ENCODE results near the gene WAPL.
A peak's percentile ranks its signal among the peaks of the same experiment; 100 is the strongest.

Gene WAPL

DNA sequence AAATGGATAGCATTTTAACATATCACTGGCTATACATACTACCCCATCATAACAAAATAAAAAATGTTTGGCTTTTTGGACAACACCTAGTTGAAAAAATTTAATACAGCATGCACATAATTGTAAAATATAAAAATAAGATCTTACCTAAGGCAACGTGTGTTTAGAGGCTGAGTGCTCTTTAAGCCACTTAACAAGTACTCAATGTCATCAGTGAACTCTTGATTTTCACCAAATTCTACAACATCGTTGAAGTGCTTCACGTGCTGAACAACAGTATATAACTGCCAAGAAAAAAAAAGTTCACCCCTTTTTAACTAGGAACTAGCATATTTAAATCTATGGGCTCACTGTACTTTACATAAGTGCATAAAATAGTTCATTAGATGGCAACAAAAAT lies 49.5 kb downstream of the WAPL start:
- no peak for DNase-seq (ENCODE audit: low read depth)

DNA sequence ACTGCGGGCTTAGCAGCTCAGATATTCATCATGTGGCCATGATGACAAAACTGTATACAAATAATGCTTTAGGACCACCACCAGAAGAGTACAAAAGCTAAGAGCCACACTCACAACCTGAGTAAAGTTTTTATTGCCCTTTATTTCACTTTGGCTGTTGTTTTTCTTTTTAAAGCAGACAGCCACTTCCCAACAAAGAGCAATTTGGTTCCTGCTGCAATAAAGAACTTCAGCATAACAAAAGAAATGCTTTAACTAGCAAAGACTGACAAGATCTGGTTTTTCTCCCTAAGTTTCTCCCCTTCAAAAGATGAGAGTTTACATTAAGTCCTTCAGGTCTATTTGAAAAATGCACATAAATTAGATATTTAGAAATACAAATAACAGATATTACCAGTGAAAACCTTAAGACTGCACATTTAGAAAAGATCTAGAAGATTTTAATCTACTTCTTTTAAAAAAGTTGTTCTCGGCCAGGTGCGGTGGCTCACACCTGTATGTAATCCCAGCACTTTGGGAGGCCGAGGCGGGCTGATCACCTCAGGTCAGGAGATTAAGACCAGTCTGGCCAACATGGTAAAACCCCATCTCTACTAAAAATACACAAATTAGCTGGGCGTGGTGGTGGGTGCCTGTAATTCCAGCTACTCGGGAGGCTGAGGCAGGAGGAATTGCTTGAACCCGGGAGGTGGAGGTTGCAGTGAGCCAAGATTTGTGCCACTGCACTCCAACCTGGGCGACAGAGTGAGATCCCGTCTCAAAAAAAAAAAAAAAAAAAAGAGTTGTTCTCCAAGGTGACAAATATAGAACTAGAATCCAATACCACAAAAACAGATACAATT lies 59.4 kb downstream of the WAPL start:
- no peak for DNase-seq (ENCODE audit: low read depth)

DNA sequence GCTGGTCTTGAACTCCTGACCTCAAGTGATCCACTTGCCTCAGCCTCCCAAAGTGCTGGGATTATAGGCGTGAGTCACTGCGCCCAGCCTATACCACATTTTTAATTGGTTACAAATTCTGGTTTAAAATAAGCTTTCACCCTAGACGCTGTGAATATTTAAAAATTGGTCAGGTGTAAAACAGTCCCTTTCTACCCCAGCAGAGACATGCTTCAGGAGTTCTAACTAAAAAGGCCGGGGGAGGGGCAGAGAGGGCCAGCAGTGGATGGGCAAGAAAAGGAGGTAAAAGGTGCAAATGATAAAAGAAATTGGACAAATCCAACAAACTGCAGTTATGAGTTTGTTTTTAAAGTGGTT lies 70.0 kb downstream of the WAPL start:
- no peak for DNase-seq (ENCODE audit: low read depth)

DNA sequence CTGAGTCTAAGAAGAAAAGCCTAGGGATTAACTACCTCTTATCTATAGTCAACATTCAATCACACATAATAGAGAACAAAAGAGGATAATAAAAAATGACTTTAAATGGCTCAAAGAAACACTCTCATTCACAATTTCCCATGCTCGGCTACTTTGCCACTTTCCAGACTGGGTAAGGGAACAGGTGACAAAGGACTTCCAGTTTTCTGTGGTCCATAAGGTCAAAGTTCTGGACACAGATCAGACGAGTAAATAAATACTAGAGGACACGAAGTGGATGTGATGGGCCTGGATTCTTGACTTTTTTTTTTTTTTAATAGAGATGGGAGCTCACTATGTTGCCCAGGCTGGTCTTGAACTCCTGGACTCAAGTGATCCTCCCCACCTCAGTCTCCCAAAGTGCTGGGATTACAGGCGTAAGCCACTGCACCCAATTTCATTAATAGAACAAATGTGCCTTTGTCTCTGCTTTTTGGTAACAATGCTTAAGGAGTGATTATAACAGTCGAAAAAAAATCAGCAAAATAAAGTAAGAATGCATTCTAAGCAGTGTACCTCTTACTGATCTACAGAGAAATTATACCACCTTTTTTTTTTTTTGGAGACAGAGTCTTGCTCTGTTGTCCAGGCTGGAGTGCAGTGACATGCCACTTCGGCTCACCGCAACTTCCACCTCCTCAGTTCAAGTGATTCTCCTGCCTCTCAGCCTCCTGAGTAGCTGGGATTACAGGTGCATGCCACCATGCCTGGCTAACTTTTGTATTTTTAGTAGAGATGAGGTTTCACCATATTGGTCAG lies 70.6 kb downstream of the WAPL start:
- DNase-seq (ENCODE audit: low read depth), result no peak

DNA sequence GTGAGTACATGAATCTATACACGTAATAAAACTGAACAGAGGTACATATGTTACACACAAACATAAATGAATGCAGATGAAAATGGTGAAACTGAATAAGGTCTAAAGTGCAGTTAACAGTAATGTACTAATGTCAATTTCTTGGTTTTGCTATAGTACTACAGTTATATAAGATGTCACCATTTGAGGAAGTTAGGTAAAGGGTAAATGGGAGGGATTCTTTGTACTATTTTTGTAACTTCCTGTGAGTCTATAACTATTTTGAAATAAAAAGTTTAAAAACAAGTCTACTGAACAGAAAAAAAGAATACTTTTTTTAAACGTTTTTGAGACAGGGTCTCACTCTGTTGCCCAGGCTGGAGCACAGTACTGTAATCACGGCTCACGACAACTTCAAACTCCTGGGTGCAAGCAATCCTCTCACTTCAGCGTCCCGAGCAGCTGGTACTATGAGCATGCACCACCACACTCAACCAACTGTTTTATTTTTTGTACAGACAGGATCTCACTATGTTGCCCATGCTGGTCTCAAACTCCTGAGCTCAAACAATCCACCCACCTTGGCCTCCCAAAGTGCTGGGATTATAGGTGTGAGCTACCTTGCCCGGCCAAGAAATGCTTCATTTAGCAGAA lies 71.5 kb downstream of the WAPL start:
- DNase-seq (ENCODE audit: low read depth), result no peak

DNA sequence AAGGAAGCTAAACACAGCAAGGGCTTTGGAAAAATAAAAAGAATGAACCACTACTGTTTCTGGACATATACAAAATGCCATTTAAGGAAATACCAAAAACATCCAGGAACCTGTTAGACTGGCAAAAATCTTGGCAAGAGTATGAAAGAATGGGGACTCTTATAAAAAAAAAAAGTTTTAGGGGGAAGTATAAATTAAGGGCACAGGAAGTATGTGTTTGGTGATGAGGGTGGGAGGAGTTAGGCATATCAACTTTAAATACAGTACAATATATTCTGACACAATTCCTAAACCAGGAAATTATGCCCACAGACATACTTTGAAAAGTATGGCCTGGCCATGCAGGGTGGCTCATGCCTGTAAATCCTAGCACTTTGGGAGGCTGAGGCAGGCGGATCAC lies 74.2 kb downstream of the WAPL start:
- DNase-seq (ENCODE audit: low read depth), result no peak

DNA sequence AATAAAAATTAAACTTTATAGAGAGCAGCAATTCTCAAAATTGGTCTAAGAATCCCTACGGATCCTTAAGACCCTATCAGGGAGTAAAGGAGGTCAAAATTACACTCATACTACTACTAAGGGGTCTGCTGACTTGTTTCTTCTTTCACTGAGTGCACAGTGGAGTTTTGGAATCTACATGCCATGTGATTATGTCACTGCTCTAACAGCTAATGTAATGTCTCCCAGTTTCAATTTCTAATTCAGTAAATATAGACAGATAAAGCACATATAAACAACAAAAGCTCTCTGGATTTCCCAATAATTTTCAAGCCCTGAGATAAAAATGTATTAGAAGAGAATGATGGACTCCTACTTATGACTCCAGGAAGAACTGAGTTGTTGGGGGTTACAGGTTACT lies 74.6 kb downstream of the WAPL start:
- DNase-seq (ENCODE audit: low read depth), result no peak

DNA sequence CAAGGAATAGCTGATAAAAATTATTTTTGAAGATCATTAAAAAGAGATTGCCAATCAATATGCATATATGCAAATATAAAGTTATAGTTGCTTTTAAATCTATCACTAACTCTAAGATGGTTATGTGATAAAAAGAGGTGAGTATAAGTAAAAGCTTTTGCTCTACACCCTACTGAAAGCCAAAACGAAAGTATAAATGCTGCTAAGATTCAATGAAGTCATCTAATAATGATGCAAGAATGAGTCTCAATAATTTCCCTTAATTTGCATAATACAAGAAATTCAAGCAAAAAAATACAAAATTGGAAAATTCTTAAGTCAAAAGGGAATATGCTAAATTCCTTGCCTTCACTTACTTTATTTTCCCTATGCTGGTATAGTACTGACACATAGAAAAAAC lies 75.2 kb downstream of the WAPL start:
- DNase-seq (ENCODE audit: low read depth), result no peak

DNA sequence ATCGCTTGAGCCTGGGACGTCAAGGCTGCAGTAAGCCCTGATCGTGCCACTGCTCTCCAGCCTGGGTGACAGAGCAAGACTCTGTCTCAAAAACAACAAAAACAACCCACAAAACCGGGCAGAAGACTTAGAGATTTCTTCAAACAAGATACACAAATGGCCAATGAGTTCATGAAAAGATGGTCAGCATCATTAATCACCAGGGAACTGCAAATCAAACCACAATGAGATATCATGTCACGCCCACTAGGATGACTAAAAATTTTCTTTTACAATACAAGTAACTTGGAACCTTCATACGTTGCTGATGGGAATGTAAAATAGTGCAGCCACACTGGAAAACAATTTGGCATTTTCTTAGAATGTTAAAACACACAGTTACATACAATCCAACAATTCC lies 77.7 kb downstream of the WAPL start:
- no peak for DNase-seq (ENCODE audit: low read depth)

DNA sequence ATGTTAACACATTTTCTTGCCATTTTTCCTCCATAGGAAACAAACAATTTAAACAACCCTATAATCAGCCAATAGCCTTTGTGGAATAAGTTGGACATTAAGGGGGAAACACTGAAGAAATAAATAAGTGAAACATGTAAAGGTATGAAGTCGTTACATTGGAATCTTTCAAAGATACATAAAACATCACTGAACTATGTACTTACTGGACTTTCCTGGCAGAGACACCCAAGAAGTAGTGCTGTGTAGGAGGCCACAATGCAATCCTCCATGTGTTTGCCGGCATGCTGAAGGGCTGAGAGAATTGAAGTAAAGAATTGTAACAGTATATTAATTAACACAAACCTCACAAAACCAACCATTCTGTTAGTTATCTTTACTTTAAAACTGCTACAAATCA lies 78.5 kb downstream of the WAPL start:
- DNase-seq (ENCODE audit: low read depth), result no peak

DNA sequence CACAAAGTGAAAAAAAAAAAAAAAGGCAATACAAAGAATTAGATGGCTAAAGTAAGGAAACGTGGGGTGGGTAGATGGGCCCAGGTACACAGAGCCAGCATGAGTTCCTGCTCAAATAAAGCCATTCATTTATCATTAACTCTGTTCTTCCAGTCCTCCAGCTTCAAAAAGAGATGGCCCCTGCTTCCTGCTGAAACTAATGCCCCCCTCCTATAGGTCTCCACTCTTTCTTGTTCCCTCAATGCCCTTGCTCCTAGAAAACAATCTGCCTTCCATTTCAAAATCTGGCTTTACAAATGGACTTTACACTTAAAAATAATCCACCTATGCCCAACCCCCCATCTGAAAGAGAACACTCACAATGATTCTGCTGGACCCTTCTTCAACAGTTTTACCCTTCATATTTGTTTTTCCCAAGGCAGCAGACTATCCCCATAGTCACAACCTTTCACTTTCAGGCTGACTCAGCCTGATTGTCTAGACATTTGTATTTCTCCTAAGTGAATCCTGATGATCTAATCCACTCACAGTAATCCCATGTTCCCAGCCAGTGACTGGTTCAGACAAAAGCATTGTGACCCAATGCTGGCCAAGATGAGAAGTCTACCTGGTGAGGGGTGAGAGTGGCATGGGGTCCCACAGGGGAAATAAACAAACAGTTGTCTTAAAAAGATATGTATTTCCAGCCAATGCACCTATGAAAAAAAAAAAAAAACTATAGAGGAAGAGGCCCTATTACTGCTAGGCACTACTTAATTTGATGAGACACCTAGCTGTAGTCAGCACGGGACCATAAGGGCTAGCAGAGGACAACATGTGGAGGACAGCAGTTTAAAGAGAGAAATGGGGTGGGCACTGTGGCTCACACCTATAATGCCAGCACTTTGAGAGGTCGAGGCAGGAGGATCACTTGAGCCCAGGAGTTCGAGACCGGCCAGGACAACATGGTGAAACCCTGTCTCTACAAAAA lies 80.4 kb downstream of the WAPL start:
- DNase-seq (ENCODE audit: low read depth), result peak; percentile 49

DNA sequence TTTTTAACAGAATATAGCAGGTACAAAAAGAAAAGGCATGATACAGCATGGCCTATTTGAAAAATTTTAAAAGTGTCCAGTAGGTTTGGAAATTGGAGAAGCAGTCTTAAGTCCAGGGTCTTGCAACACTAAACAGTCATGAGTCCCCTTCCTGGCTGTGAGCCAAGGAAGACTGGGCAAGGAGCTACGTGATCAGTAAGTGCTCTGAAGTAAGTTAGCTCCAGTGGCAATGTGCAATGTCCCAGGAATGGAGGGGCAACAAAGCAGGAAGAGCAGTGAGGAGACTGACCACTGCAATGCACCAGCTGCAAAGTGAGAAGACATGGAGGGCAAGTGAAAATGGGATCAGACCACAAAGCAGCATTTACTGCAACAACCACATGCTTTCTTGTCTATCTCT lies 82.0 kb downstream of the WAPL start:
- DNase-seq (ENCODE audit: low read depth), result peak; percentile 56

DNA sequence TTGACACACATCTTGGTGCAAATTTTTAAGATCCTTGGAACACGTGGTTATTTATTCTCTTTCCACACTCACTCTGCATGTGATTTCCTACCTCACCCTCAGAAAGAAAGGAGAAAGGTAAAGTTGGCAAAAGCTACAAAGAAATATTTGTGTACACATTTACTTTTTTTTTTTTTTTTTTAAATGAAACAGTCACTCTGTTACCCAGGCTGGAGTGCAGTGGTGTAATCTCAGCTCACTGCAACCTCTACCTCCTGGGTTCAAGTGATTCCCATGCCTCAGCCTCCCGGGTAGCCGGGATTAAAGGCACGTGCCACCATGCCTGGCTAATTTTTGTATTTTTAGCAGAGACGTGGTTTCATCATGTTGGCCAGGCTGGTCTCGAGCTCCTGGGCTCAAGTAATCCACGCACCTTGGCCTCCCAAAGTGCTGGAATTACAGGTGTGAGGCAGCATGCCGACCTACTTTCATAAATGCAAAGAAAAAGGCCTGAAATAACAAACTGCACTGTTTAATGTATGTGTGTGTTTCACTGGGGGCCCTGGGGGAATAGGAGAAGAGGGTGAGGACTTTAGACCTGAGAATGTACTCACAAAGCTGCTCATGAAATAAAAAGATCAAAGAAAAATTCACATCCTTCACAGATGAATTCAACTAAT lies 83.4 kb downstream of the WAPL start:
- no peak for DNase-seq (ENCODE audit: low read depth)

DNA sequence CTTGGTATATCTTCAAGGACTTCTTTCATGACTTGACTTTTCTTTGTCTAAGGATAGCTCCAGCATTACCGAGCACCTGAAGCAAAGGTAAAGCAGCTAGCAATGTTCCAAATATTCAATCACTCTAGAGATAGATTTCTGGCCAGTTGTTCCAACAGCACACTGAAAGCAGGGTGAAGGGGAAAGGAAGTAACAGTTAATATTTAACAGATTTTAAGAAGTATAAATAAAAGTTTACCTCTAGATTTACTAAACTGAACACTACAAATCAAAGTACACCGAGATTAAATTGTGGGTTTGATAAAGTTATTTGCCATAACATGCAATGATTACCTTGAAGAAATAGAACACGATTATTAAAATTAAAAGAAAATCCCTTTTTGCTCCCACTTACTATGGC lies 84.1 kb downstream of the WAPL start:
- DNase-seq (ENCODE audit: low read depth), result no peak

DNA sequence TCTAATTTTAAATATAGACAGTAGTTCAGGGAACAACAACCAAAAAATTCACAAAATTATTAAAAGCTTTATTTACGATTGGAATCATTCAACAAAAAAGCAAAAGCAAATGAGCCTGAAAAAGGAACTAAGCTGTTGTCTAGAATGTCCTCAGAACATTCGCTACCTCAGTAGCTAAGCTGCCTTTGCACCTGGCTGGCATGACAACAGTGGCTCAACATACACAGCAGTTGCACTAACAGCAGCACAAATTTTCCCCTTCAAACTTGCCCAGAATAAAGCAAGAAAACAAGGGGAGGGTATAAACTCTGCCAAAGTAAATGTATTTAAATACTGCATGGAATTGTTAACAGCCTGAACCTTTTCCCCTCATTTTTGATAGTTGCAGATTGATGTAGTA lies 84.6 kb downstream of the WAPL start:
- no peak for DNase-seq (ENCODE audit: low read depth)

DNA sequence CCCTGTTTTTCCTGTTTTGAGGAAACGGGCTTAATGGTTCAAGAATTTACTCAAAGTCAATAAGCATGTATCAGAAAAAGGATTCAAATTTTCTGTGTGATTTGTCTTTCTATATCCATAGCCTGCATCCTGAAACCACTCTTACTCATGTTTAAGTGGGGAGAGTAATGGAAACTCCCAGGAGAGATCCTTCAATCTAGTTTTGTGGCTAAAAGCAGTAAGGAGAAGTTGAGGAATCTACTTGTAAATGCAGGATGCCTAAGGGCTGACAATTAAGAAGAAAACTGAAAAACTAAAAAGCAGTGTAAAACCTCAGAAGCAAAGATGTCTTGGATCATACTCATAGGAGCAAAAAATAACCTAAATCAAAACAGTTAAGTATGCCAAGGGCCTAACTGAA lies 86.9 kb downstream of the WAPL start:
- no peak for DNase-seq (ENCODE audit: low read depth)

DNA sequence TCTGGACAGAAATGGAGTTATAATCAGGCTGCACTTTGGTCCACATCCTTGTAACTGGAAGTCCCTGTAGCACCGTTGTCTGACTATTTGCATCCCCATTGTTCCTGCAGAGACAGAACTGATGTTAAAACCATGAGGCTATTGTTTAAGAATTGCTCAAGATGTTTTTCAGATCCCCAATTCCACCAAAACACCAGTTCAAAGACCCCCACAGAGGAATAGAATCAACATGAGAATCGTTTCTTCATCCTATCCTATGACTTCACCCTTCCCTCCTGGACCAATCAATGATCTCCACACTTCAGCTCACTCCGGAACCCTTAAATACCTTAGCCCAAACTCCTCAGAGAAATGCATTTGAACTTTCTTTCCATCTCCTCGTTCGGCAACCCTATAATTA lies 97.9 kb downstream of the WAPL start:
- no peak for DNase-seq (ENCODE audit: low read depth)

DNA sequence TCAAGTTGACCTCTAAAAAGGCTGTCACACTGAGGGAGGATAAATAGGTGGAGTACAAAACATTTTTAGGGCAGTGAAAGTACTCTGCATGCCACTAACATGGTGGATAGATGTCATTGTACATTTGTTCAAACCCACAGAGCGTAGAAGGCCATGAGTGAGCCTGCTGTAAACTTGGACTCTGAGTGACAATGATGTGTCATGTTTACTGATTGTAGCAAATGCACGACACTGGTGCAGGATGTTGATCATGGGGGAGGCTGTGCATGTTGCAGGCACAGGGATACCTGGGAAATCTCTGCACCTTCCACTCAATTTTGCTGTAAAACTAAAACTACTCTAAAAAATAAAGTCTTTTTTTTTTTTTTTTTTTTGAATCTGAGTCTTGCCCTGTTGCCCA lies 102.5 kb downstream of the WAPL start:
- no peak for DNase-seq (ENCODE audit: low read depth)

DNA sequence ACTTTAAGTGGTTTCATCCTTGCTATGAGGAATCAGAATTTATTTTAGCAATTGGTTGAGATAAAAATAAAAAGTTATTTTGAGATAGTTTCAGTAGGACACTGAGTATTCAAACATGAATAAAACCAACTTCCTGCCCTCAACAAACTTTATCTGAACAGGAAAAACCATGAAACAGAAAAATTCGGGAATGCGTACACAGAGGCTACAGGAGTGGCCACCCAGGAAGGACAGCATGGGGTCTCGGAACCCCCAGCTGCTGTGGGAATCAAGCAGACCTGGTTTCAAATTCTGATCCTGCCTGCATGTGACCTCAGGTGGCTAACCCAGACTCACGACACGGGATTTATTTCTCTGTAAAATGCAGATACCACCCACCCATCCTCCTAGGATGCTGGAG lies 106.0 kb downstream of the WAPL start:
- no peak for DNase-seq (ENCODE audit: low read depth)

DNA sequence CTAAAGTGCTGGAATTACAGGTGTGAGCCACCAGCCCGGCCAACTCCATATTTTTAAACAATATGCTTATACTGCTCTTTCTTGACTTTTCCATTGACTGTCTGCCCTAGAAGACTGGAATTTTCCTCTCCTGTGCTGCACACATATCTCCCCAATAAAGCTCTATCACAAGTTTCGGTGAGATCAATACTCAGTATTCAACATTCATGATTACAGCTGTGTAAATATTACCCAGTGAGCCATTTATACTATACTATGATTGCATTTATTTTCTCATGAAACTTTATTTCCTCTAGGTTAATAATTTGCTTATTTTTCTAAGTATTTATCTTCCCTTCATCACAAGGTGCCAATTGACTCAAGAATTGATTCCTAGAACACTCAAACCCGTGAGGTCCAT lies 106.5 kb downstream of the WAPL start:
- no peak for DNase-seq (ENCODE audit: low read depth)

DNA sequence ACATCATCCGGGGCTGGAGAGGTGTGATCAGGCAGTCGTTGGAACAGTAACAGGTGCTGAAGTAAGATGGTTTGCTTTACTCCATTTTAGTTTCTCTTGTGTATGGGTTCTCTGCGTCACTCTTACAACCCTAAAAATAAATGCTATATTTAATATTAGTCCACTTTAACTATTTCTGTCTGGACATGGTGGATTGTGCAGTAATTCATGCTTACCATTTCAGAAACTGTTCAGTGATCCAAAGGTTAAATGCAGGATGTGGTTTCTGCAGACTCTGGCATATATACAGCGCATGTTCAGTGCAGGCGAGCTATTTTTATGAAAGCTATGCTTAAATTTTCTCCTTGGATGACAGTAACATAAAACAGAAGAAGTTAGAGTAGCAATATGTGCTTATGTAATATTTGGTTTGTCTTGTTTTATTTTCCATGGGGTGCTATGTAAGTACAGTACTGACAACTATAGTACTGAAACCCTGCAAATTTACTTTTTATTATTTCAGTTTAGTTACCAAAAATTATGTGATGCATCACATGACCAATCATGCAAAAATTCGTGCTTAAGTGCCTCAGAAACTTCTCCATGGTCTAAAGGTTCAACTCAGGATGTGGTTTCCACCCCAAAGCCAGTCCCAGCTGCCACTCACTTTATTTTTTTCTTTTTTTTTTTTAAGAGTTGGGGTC lies 108.4 kb downstream of the WAPL start:
- DNase-seq (ENCODE audit: low read depth), result peak; percentile 27
